ENCODE measurements around the gene TUBGCP5.
"Not testable (repeated sequence)": the region's sequence is repeated elsewhere in the genome, so short reads cannot be mapped to it uniquely, and the experiment has no call there.

TUBGCP5 gene

GRCh38 chr15:22988811-22989210 lies 50.6 kb downstream of the TUBGCP5 start:
- TF ChIP-seq CTCF (IDR thresholded peaks at IDR 0.05; ENCODE audit: insufficient read depth, low read depth, low read length, missing control alignments) = no peak
- DNase-seq (ENCODE audit: low read depth) = no peak

GRCh38 chr15:22981931-22982330 lies 57.4 kb downstream of the TUBGCP5 start:
- not testable (repeated sequence) for DNase-seq (ENCODE audit: low read depth)

More at GRCh38 chr15:22988811-22989210, 50.6 kb downstream of the TUBGCP5 start:
- H3K4me3 ChIP-seq (ENCODE audit: low read depth, low read length) = no peak overlapping the region

GRCh38 chr15:22981051-22981840 lies 58.1 kb downstream of the TUBGCP5 start:
- TF ChIP-seq CTCF (IDR thresholded peaks at IDR 0.05; ENCODE audit: insufficient read depth, low read depth, low read length, missing control alignments) = no peak
- H3K4me3 ChIP-seq (ENCODE audit: low read depth, low read length) = peak overlapping the region; percentile 98
- DNase-seq (ENCODE audit: low read depth) = no peak

More at GRCh38 chr15:22981931-22982330, 57.4 kb downstream of the TUBGCP5 start:
- H3K4me3 ChIP-seq (ENCODE audit: low read depth, low read length) = not testable (repeated sequence)

- peak within 1 kb of the TSS; percentile 98 for H3K4me3 ChIP-seq (ENCODE audit: low read depth, low read length)
- TF ChIP-seq CTCF (IDR thresholded peaks at IDR 0.05; ENCODE audit: insufficient read depth, low read depth, low read length, missing control alignments) = no peak
- peak; percentile 60 for DNase-seq (ENCODE audit: low read depth)
These were observed 58.9 kb downstream of the TUBGCP5 start, which contains the start of gene CYFIP1 for GRCh38 chr15:22980189-22981050. Gene CYFIP1, minus strand, starts transcription at chr15:22980368. Its CDS starts 33,083 bp downstream, at chr15:22947285.

- H3K4me3 ChIP-seq (ENCODE audit: low read depth, low read length) = peak overlapping the region; percentile 98
- DNase-seq (ENCODE audit: low read depth) = peak; percentile 70
- TF ChIP-seq CTCF (IDR thresholded peaks at IDR 0.05; ENCODE audit: insufficient read depth, low read depth, low read length, missing control alignments) = no peak
These were observed 59.9 kb downstream of the TUBGCP5 start for GRCh38 chr15:22979238-22980188.

- TF ChIP-seq CTCF (IDR thresholded peaks at IDR 0.05; ENCODE audit: insufficient read depth, low read depth, low read length, missing control alignments) = no peak
- peak; percentile 11 for DNase-seq (ENCODE audit: low read depth)
- H3K4me3 ChIP-seq (ENCODE audit: low read depth, low read length) = peak overlapping the region; percentile 98
These were observed 60.6 kb downstream of the TUBGCP5 start for GRCh38 chr15:22978691-22979237.
